GM19463 (cell line): ENCODE results near the gene FAM180B.
"Not testable (repeated sequence)": the region's sequence is repeated elsewhere in the genome, so short reads cannot be mapped to it uniquely, and the experiment has no call there.

Experiments used
- ATAC-seq: cut with Tn5 transposase; IDR thresholded peaks from one replicate; pipeline ENCODE4 v1.9.1; 2021; ENCODE audit warnings: mild to moderate bottlenecking, moderate library complexity; ENCODE audit not compliant: unreplicated experiment

FAM180B gene

GRCh38 chr11:47593934-47594855, 7.7 kb downstream of the FAM180B start, which contains the start of gene C1QTNF4:
Gene C1QTNF4, minus strand, starts transcription at chr11:47594411. Its CDS starts 3,601 bp downstream, at chr11:47590810.
- no peak for ATAC-seq

- ATAC-seq, result no peak
These were observed 8.6 kb downstream of the FAM180B start for GRCh38 chr11:47595029-47595428.

GRCh38 chr11:47595967-47596366, 9.5 kb downstream of the FAM180B start:
- ATAC-seq, result no peak

GRCh38 chr11:47599902-47600301, 13.4 kb downstream of the FAM180B start:
- no peak for ATAC-seq

GRCh38 chr11:47603295-47603694, 16.8 kb downstream of the FAM180B start:
- no peak for ATAC-seq

- ATAC-seq, result no peak
These were observed 19.4 kb downstream of the FAM180B start for GRCh38 chr11:47605921-47606320.

- no peak for ATAC-seq
These were observed 20.3 kb downstream of the FAM180B start for GRCh38 chr11:47606731-47607130.

GRCh38 chr11:47607380-47607779, 20.9 kb downstream of the FAM180B start:
- ATAC-seq, result no peak

GRCh38 chr11:47609675-47610074, 23.2 kb downstream of the FAM180B start:
- no peak for ATAC-seq

GRCh38 chr11:47611348-47611794, 24.9 kb downstream of the FAM180B start:
- ATAC-seq, result peak; percentile 85

GRCh38 chr11:47615249-47615648, 28.8 kb downstream of the FAM180B start:
- ATAC-seq, result no peak

- ATAC-seq, result no peak
These were observed 30.4 kb downstream of the FAM180B start for GRCh38 chr11:47616726-47617416.

- no peak for ATAC-seq
These were observed 30.9 kb downstream of the FAM180B start for GRCh38 chr11:47617417-47617809.

GRCh38 chr11:47620836-47621378, 34.4 kb downstream of the FAM180B start:
- no peak for ATAC-seq

- no peak for ATAC-seq
These were observed 39.8 kb downstream of the FAM180B start for GRCh38 chr11:47626234-47626633.

- ATAC-seq, result no peak
These were observed 41.5 kb downstream of the FAM180B start for GRCh38 chr11:47628026-47628425.

GRCh38 chr11:47631473-47631872, 45.0 kb downstream of the FAM180B start:
- no peak for ATAC-seq

GRCh38 chr11:47636331-47636730, 49.9 kb downstream of the FAM180B start:
- ATAC-seq, result not testable (repeated sequence)
